Endothelial cell of hepatic sinusoid (primary cell): Measurements from ENCODE around the gene CAV3.
"Not testable (repeated sequence)": the region's sequence is repeated elsewhere in the genome, so short reads cannot be mapped to it uniquely, and the experiment has no call there.

ENCODE experiments used
- in situ Hi-C: cut with HindIII; loops from 2 replicates; pipeline ENCODE4 v1.10.0; 2017; ENCODE audit warnings: low sequenced_read_pairs

The CAV3 gene

GRCh38 chr3:8733332-8734094, at the start of gene CAV3:
Gene CAV3, plus strand, starts transcription at chr3:8733802. Its CDS starts 75 bp downstream, at chr3:8733877.
- in situ Hi-C loops: loop anchor here (25.0 kb wide), 1 partner anchor 96 kb away; the partner anchor contains the start of gene SSUH2

DNA sequence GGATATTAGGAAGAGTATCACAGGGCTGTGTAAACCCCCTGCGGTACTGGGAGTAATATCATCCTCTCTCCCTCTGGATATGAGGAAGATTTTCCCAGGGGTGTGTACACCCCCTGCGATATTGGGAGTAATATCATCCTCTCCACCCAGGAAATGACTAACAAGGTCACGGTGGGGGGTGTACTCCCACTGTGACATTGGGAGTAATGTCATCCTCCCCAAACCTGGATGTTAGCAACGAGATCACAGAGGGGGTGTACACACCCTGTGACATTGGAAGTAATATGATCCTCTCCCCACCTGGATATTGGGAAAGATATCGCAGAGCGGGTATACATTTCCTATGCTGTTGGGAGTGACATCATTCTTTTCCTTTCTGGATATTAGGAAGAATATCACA, 48.6 kb upstream of the CAV3 start:
- in situ Hi-C loops: not testable (repeated sequence)

- in situ Hi-C loops: not testable (repeated sequence)
Observed at GRCh38 chr3:8691295-8691694, 42.3 kb upstream of the CAV3 start.

GRCh38 chr3:8702560-8702959, 31.0 kb upstream of the CAV3 start:
- in situ Hi-C loops: no loop called here

DNA sequence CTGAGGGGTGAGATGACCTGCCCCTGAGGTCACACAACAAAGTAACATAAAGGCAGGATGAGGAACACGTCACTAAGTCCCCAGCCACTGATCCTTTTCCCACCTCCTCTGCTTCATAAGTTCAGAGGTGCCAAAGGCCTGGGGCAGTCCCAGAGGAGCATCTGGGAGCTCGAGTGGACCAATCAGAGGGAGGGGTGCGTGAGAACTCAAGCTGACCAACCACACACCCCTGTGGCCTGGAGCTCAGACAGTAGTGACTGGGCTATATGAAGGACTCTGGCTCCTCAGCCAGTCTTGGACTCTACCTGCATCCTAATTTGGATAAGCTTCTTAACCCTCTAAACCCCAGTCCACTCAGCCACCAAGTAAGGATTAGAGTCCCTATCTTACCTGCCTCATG, 28.0 kb upstream of the CAV3 start:
- in situ Hi-C loops: no loop called here

DNA sequence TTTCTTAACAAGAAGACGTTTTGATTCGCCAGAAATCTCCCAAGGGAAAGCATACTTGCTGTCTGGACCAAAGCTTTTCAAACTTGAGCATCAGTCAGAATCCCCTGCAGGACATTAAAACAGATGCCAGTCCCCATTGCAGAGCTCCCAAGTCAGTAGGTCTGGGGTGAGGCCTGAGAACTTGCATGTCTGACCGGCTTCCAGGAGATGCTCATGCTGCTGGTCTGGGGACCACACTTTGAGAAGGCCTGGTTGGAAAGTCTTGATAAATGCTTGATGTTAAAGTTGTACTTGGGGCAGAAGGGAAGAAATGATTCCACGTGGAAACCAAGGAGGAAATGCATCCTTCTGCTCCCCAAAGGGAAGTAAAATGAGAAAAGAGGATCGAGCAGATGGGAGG, 24.3 kb upstream of the CAV3 start:
- in situ Hi-C loops: no loop called here

GRCh38 chr3:8709801-8710507, 23.6 kb upstream of the CAV3 start:
- in situ Hi-C loops: no loop called here

- in situ Hi-C loops: no loop called here
Observed at GRCh38 chr3:8712045-8712907, 21.3 kb upstream of the CAV3 start.

- in situ Hi-C loops: no loop called here
Observed at GRCh38 chr3:8712908-8713255, 20.7 kb upstream of the CAV3 start.

- in situ Hi-C loops: no loop called here
Observed at GRCh38 chr3:8713901-8714759, 19.5 kb upstream of the CAV3 start.

DNA sequence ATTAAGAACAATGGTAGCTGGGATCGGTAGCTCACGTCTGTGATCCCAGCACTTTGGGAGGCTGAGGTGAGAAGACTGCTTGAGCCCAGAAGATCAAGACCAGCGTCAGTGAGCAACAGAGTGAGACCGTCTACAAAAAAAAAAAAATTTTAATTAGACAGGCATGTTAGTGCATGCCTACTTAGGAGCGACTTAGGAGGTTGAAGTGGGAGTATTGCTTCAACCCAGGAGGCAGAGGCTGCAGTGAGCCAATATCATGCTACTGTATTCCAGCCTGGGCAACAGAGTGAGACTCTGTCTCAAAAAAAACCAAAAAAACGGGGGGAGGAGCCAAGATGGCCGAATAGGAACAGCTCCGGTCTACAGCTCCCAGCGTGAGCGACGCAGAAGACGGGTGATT, 17.8 kb upstream of the CAV3 start:
- in situ Hi-C loops: not testable (repeated sequence)

GRCh38 chr3:8722808-8723207, 10.8 kb upstream of the CAV3 start:
- in situ Hi-C loops: no loop called here

DNA sequence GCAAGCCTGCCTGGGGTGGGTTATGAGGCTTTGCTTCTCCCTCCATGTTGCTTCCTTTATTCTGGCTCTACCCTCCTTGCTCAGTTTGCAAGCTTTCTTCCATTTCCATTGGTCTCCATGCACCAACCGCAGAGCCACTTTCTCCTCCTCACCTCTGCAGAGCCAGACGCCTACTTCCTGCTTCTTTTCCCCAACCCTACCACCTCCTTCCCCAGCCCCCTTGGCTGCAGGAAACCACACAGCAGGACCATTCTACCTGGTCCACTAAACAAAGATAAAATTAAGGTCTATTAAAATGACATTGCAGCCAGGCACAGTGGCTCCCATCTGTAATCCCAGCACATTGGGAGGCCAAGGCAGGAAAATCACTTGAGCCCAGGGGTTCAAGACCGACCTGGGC, 10.0 kb upstream of the CAV3 start:
- in situ Hi-C loops: no loop called here

DNA sequence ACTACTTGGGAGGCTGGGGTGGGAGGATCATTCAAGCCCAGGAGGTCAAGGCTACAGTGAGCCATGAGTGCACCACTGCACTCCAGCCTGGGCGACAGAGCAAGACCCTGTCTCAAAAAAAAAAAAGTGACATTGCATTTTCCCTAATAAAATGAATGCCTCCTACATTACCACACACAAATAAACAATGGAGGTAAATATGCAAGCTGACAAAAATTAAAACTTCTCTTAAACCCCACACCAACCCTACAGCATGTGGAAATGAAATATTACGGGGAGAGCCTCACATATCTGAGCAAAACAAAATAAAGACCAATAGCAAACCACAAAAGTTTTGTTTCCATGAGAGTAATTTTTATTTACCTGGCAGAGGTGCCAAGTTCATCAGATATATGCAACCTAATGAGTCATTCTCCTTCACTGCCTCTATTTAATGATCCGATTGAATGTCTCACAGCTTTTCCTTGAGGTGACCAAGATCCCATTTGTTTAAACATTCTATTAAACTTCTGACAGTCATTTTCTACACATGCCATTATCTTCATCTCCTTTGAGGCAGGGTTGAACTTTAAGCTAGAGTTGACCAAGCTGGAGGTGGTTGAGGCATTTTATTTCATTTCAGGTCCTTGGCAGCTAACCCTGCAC, 9.4 kb upstream of the CAV3 start:
- in situ Hi-C loops: no loop called here

GRCh38 chr3:8727605-8728512, 5.7 kb upstream of the CAV3 start:
- in situ Hi-C loops: loop anchor here (25.0 kb wide), 1 partner anchor 91 kb away; the partner anchor contains the start of gene SSUH2

DNA sequence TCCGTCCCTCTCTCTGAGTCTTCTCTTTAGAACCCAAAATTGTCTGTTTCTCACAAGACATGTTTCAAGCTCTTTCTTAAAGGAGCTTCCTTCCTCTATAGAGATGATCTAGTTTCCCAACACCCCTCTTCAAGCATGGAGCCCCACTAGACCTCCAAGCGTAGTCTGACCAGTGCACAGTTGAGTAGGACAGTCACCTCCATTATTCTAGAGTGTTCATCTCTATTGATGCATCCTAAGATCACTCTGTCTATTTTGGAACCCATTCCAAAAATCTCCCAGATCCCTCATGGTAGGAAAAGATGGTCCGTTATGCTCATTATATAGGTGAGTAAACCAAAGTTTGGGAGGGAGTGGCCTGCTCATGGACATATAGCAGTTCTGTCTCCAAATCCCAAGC, 4.1 kb upstream of the CAV3 start:
- in situ Hi-C loops: loop anchor here (25.0 kb wide), 1 partner anchor 92 kb away; the partner anchor contains the start of gene SSUH2

- in situ Hi-C loops: loop anchor here (25.0 kb wide), 1 partner anchor 93 kb away; the partner anchor contains the start of gene SSUH2
Observed at GRCh38 chr3:8730656-8731055, 2.9 kb upstream of the CAV3 start.

- in situ Hi-C loops: loop anchor here (25.0 kb wide), 1 partner anchor 95 kb away; the partner anchor contains the start of gene SSUH2
Observed at GRCh38 chr3:8732413-8732812, 1.2 kb upstream of the CAV3 start.
